Activated CD4-positive, alpha-beta T cell treated with anti-CD3 and anti-CD28 coated beads, Interleukin-2, amount 50 U/mL, for 1 hour (primary cell): ENCODE measurements around the gene BOD1L1.

Source experiments
- DNase-seq: peaks from one replicate; pipeline ENCODE4 v3.0.0-alpha.2; 2020

Gene BOD1L1

GRCh38 chr4:13627606-13628311 is at the start of gene BOD1L1:
Gene BOD1L1 (minus strand): TSS chr4:13627725. CDS start chr4:13627587, 138 bp downstream.
- DNase-seq, result peak; percentile 68

GRCh38 chr4:13674971-13675370 is 47.4 kb upstream of the BOD1L1 start:
- DNase-seq, result no peak

GRCh38 chr4:13673167-13673566 is 45.6 kb upstream of the BOD1L1 start:
- no peak for DNase-seq

DNA sequence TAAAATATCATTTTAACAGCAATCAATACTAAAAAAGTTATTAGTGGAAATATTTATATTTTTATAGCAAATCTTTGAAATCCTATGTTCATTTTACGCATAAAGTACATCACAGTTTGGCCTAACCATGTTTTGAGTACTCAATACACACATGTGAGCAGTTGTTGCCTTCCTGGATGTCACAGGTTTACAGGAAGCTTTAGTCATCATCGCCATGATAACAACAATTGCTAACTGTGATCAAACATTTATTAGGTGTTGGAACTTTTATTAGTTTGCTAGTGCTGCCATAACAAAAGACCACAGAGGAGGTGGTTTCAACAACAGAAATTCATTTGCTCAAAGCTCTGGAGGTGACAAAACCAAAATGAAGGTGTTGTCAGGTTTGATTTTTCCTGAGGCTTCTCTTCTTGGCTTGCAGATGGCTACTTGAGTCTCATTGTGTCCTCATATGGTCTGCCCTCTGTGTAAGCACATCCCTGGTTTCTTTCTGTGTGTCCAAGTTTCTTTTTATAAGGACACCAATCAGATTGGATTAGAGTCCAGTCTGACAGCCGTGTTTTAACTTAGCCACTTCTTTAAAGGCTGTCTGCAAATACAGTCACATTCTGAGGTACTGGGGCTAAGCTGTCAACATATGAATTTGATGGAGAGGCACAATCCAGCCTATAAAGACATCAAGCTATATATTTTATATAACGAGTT is 43.1 kb upstream of the BOD1L1 start:
- no peak for DNase-seq

- no peak for DNase-seq
These were observed 38.5 kb upstream of the BOD1L1 start for GRCh38 chr4:13665701-13666660.

DNA sequence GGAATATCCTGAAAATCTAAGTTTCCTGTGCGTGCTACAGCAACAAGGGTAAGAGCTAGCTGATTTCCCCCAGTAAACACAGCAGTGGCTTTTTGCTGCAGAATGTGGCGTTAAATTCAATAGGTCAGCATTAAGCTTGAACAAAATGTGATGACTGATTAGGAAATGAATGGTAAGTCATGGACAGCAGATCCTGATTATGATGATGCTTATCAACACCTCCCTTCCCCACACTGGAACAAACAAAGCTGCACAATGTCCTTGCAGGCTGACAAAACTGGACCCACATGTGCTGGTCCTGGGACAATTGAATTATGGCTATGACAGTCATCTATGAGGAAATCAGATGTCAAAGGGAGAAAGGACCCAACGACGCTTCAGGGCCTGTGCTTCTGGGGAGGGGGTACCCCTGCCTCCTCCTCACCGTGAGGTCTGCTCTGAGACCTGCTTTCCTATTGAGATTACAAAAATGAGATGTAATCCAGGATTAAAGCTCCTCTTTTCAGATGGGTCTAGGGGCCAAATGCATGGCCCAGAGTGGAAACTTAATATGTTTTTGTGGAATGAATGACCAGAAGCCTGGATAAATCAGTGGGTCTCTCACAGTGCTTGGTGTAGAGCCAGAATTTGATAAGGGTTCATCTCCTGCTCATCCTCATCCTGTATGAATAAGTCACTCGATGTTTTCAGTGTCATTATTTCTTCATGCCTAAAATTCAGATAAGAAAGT is 32.0 kb upstream of the BOD1L1 start:
- DNase-seq, result no peak

GRCh38 chr4:13656569-13657405 is 29.3 kb upstream of the BOD1L1 start:
- DNase-seq, result peak; percentile 58

DNA sequence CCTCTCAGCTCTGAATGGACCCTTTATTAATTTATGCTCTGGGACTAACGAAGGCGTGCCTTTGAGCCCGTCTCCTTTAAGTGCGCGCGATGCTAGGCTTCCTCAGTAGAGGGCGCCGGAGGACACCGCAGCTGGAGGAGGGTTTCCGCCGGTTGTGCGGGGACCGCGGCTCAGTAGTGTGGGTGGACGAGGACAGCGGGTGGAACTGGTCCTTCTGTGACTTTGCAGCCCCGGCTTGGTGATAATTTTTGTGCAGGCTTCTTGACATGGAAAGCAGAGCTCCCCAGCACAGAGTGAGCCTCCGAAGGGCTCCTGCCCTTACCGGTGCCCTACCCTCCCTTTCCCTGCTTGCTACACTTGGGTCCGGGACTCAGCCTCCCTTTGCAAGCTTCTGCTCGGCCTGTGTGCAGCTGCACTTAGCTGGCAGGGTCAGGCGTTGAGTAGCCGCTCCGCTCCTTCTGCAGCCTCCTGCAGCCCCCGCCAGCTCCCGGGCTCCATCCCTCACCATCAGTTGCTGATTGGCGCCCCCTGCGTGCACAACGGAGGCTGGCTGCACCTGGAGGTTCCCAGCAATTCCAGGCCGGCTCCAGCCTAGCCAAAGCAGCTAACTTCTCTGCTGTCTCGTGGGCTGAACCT is 26.8 kb upstream of the BOD1L1 start:
- peak; percentile 71 for DNase-seq

DNA sequence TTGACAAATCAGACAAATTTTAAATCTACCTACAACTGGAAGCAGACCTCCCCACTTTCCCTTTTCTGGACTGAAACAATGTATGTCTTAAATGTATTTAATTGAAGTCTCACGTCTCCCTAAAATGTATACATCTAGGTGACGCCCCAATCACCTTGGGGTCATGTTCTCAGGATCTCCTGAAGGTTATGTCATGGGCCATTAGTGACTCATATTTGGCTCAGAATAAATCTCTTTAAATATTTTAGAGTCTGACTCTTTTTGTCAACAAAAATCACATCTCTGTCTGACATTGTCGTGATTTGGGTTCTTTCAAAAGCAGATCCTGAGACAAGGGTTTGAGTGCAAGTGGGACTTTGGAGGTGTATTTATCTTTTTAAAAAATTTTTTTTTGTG is 26.2 kb upstream of the BOD1L1 start:
- DNase-seq, result no peak

DNA sequence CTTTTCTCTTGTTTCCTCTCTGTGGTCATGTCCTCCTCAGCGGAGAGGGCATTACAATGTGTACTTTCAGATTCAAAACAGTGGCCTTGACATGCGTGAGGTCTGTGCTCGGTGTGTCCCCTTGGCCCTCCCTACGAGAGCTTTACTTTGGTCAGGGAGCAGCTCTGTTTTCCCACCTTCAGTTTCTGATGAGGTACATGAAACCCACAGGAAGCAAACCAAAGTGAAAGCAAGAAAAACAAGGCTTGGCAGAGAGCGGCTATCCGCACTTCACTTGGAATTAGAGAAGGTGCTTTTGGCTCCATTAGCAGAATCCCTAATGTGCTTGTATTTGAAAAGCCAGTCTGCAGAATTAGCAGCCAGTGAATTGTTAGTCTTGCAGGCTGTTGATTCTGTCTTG is 19.5 kb upstream of the BOD1L1 start:
- DNase-seq, result no peak

DNA sequence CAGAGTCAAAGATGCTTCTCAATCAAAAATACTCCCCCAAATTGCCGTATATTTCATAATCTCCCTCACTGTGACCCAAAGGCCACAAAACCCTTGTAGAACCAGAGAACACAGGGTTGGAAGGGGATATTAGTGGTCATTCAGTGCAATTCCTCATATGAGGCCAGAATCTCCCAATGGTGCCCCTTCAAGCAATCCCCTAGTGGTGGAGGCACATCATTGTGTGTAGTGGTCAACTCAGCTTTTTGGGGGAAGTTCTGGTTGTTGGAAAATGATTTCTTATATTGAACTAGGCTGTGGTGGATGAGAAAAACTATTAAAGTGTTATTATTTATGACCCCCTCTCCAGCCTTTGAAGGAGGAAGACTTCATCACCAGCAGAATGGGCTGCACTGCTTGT is 17.6 kb upstream of the BOD1L1 start:
- DNase-seq, result no peak

- DNase-seq, result no peak
These were observed 14.8 kb upstream of the BOD1L1 start for GRCh38 chr4:13642170-13642950.

DNA sequence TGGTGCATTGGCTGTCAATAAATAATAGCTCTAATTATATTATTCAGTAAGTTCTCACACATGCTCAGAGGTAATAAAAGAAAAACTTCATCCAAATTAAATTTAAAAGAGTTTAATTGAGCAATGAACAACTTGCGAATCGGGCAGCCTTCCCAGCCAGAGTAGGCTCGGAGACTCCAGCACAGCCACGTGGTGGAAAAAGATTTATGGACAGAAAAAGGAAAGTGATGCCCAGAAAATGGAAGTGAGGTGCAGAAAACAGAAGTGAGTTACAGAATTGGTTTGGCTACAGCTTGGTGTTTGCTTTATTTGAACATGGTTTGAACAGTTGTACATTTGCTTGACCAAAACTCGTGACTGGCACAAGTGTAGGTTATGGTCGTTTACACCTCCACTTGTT is 13.6 kb upstream of the BOD1L1 start:
- DNase-seq, result no peak

GRCh38 chr4:13640149-13640940 is 12.8 kb upstream of the BOD1L1 start:
- DNase-seq, result no peak

- DNase-seq, result no peak
These were observed 7.8 kb upstream of the BOD1L1 start for GRCh38 chr4:13635286-13635799.

DNA sequence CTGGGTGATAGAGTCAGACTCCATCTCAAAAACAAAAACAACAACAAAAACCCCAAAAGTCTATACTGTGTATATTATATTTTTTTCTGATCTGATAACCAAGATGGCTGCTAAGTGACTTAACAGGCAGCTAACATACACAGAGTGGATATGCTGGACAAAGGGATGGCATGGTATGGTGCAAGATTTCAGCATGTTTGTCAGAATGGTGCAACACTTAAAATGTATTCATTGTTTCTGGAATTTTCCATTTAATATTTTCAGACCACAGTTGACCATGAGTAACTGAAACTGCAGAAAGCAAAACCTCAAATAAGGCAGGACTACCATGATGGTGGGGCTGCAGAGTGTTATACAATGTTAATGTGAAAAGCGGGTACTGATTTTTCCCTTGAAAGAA is 6.1 kb upstream of the BOD1L1 start:
- DNase-seq, result no peak

- no peak for DNase-seq
These were observed 333 bp downstream of the BOD1L1 start for GRCh38 chr4:13627178-13627605.

DNA sequence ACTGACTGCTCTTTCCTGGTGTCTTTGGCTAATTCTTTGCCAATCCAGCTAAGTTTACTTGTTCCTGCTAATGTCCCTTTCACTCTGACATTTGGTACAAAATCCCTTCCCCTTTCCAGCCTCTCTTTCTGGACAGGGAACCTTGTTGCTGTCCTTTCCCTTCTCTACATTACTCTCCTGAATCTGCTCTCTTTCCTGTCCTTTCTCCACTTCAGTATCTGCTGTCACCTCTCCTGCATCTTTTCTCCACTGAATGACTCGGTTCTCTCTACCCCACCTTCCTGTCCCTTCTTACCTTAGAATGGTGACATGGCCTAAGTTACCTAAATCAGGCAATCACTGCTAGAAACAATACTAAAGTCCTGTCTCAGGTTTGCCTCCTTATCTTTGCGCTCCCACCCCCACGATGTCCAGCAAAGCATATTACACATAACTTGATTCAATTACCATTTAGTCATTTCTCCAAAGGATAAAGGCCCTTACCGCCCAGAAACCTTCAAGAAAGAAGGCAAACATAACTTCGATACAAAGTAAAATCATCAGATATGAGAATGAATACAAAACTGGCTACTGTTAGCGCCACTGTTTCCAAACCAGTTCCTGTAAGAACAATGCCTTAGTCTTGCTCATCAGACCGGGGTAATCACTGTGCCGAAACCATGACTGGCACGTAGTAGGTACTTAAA is 890 bp downstream of the BOD1L1 start:
- no peak for DNase-seq
